K562 (cell line): Measurements from ENCODE around the gene ZDHHC14. TPM values are rescaled to one million over a fixed set of nuclear protein-coding genes. Genes with fewer than 3 reads are reported as not detected.

Experiments used
- ATAC-seq: fragments of 200-7000 bp; cut with Tn5 transposase; 3 replicates; pipeline ENCODE4 v1.9.1; 2020; ENCODE audit warnings: moderate library complexity
- BruUV-seq: library from RNA; stranded (reverse); fragments of 400-500 nt; replicated peaks from 2 replicates; lab custom pipeline; 2021; lab: Mats Ljungman, UMichigan
- CTCF ChIA-PET: fragments of 300-600 bp; formaldehyde crosslinking; extraction: SDS; loops from one replicate; lab custom pipeline; 2021; ENCODE audit warnings: low intra/inter-chr PET ratio; lab: Yijun Ruan, JAX
- POLR2A ChIA-PET: fragments of 300-600, 350-650 bp; sonication (Branson Sonifier 250); formaldehyde crosslinking; extraction: SDS; loops from one replicate; lab custom pipeline; 2021; ENCODE audit warnings: antibody characterized with exemption, inconsistent platforms; lab: Yijun Ruan, JAX
- DNase-seq, 4 experiments: peaks; one replicate each; pipeline versions ENCODE4 v3.0.0 to v3.0.0-alpha.2; 2011 to 2018; ENCODE audit warnings: low spot score in 3 of 4, mixed read lengths in 3 of 4; ENCODE audit errors: extremely low read depth in 1 of 4
- FAIRE-seq: peaks from 2 replicates; lab custom pipeline; 2011; peaks lifted over from hg19 to GRCh38; lab: Jason Lieb, UNC
- H2AFZ ChIP-seq: 2 replicates; pipeline ENCODE4 v1.6.0; 2011; ENCODE audit warnings: low read depth, low read length, control low read depth, inconsistent platforms
- H3K27ac ChIP-seq: fragments of 200-600 bp; 3 replicates; pipeline ENCODE4 v1.8.0; 2011; ENCODE audit warnings: low read depth, mild to moderate bottlenecking, control low read depth, inconsistent platforms, low read length, moderate library complexity, mixed read lengths; ENCODE audit errors: extremely low read depth
- H3K27me3 ChIP-seq, 2 experiments: fragments of 300-600 bp in 1 of 2; 2 replicates in 1 of 2; 3 replicates in 1 of 2; pipeline versions ENCODE4 v1.6.0 to v1.8.0; 2011; ENCODE audit warnings: inconsistent platforms in 2 of 2, low read length in 2 of 2, mild to moderate bottlenecking in 1 of 2, mixed read lengths in 1 of 2, moderate library complexity in 1 of 2; ENCODE audit not compliant: control insufficient read depth in 2 of 2, insufficient read depth in 2 of 2
- H3K36me3 ChIP-seq: fragments of 300-600 bp; 3 replicates; pipeline ENCODE4 v1.8.0; 2011; ENCODE audit warnings: mild to moderate bottlenecking, low read length, inconsistent platforms; ENCODE audit not compliant: control insufficient read depth, insufficient read depth
- H3K4me1 ChIP-seq, 2 experiments: fragments of 200-600 bp in 1 of 2; replicated peaks in 1 of 2; 2 replicates in 1 of 2; 3 replicates in 1 of 2; pipeline versions ENCODE4 v1.5.1 to v1.8.0; 2011; ENCODE audit warnings: inconsistent platforms in 2 of 2, low read length in 2 of 2, mild to moderate bottlenecking in 1 of 2, mixed read lengths in 1 of 2, moderate library complexity in 1 of 2; ENCODE audit not compliant: control insufficient read depth in 2 of 2, insufficient read depth in 2 of 2
- H3K4me2 ChIP-seq: 2 replicates; pipeline ENCODE4 v1.6.1; 2011; ENCODE audit warnings: low read length, control low read depth, inconsistent platforms, mixed read lengths; ENCODE audit not compliant: insufficient read depth
- H3K4me3 ChIP-seq: fragments of 200-600 bp; sonication (generic), shearing (Covaris generic); 2 replicates; pipeline ENCODE4 v1.5.1; 2016; ENCODE audit warnings: control low read depth, inconsistent platforms
- H3K79me2 ChIP-seq: fragments of 200-600 bp; 3 replicates; pipeline ENCODE4 v1.8.0; 2011; ENCODE audit warnings: low read length, inconsistent platforms; ENCODE audit not compliant: control insufficient read depth, insufficient read depth
- H3K9ac ChIP-seq, 2 experiments: 2 replicates each; pipeline versions ENCODE4 v1.6.0 to v1.6.1; 2011; ENCODE audit warnings: low read depth in 2 of 2, low read length in 2 of 2, control low read depth in 1 of 2, inconsistent platforms in 1 of 2, mild to moderate bottlenecking in 1 of 2, mixed read lengths in 1 of 2; ENCODE audit not compliant: insufficient read depth in 1 of 2
- H3K9me1 ChIP-seq: one replicate; pipeline ENCODE4 v1.6.0; 2011; ENCODE audit warnings: inconsistent platforms, mild to moderate bottlenecking, low read length, moderate library complexity; ENCODE audit not compliant: control insufficient read depth, insufficient read depth
- H3K9me3 ChIP-seq: replicated peaks from 2 replicates; pipeline ENCODE4 v1.5.1; 2011; ENCODE audit warnings: low read depth, low read length, inconsistent platforms; ENCODE audit not compliant: control insufficient read depth, insufficient read depth
- H4K20me1 ChIP-seq: replicated peaks from 2 replicates; pipeline ENCODE4 v1.6.1; 2011; ENCODE audit warnings: low read length, inconsistent platforms, mixed read lengths; ENCODE audit not compliant: control insufficient read depth, insufficient read depth
- CBX5 ChIP-seq: IDR thresholded peaks from 2 replicates; pipeline ENCODE4 v1.6.1; 2014; ENCODE audit warnings: low read depth, borderline replicate concordance
- DMBX1 ChIP-seq: fragments of 250-450 bp; sonication (Bioruptor Pico); IDR thresholded peaks from 2 replicates; pipeline ENCODE4 v1.8.0; 2022; ENCODE audit warnings: inconsistent platforms, mild to moderate bottlenecking, moderate library complexity, borderline replicate concordance
- GTF2B ChIP-seq: IDR thresholded peaks from 2 replicates; pipeline ENCODE4 v1.6.1; 2011; ENCODE audit not compliant: insufficient read length; ENCODE audit errors: extremely low read depth
- KDM2B ChIP-seq: fragments of 250-450 bp; sonication (Bioruptor Pico); IDR thresholded peaks from 2 replicates; pipeline ENCODE4 v1.8.0; 2021; ENCODE audit warnings: mild to moderate bottlenecking, moderate library complexity
- MTA3 ChIP-seq: fragments of 450-650 bp; formaldehyde crosslinking; IDR thresholded peaks from 2 replicates; pipeline ENCODE4 v1.6.1; 2017; ENCODE audit warnings: mild to moderate bottlenecking, borderline replicate concordance
- MYNN ChIP-seq, 2 experiments: sonication (generic); formaldehyde crosslinking in 1 of 2; IDR thresholded peaks; 2 replicates each; pipeline versions ENCODE4 v1.5.0 to v1.6.1; 2016 to 2020; ENCODE audit warnings: antibody characterized with exemption in 1 of 2, missing genetic modification reagents in 1 of 2
- NEUROD1 ChIP-seq: fragments of 150-350 bp; IDR thresholded peaks from 2 replicates; pipeline ENCODE4 v1.6.1; 2014; ENCODE audit warnings: borderline replicate concordance, low read length, low read depth; ENCODE audit not compliant: partially characterized antibody
- NFIX ChIP-seq: fragments of 250-450 bp; sonication (Bioruptor Pico); IDR thresholded peaks from 2 replicates; pipeline ENCODE4 v1.4.0; 2020; ENCODE audit warnings: low read depth, mild to moderate bottlenecking, moderate library complexity
- NFXL1 ChIP-seq: fragments of 450-650 bp; formaldehyde crosslinking; IDR thresholded peaks from 2 replicates; pipeline ENCODE4 v1.4.0; 2021; ENCODE audit warnings: mild to moderate bottlenecking
- PCBP1 ChIP-seq: fragments of 200-400 bp; formaldehyde crosslinking; IDR thresholded peaks from 2 replicates; pipeline ENCODE4 v1.6.1; 2018; ENCODE audit warnings: mild to moderate bottlenecking, low read depth, low read length; ENCODE audit not compliant: poor library complexity, severe bottlenecking
- PRPF4 ChIP-seq: fragments of 200-400 bp; formaldehyde crosslinking; IDR thresholded peaks from one replicate; pipeline ENCODE4 v1.6.1; 2017; ENCODE audit warnings: low read length, low read depth, mild to moderate bottlenecking; ENCODE audit not compliant: insufficient read depth, poor library complexity, severe bottlenecking
- SPI1 ChIP-seq: IDR thresholded peaks from 2 replicates; pipeline ENCODE4 v1.6.1; 2011; ENCODE audit warnings: low read depth, low read length, control low read depth, borderline replicate concordance
- SRSF9 ChIP-seq: fragments of 200-400 bp; formaldehyde crosslinking; IDR thresholded peaks from 2 replicates; pipeline ENCODE4 v1.6.1; 2017; ENCODE audit warnings: low read depth, low read length, borderline replicate concordance
- TCF7L2 ChIP-seq: fragments of 150-350 bp; IDR thresholded peaks from 2 replicates; pipeline ENCODE4 v1.6.1; 2016; ENCODE audit warnings: low read depth, mild to moderate bottlenecking, low read length, moderate library complexity
- TRIM24 ChIP-seq, 2 experiments: fragments of 450-650 bp; IDR thresholded peaks; 2 replicates each; pipeline ENCODE4 v1.6.1; 2016
- ZBTB33 ChIP-seq: sonication (generic); formaldehyde crosslinking; IDR thresholded peaks from 2 replicates; pipeline ENCODE4 v1.8.1; 2023; ENCODE audit warnings: mild to moderate bottlenecking, missing genetic modification reagents
- ZNF12 ChIP-seq: sonication (generic); formaldehyde crosslinking; IDR thresholded peaks from 2 replicates; pipeline ENCODE4 v1.4.0; 2020; ENCODE audit warnings: mild to moderate bottlenecking, missing genetic modification reagents
- ZNF316 ChIP-seq: fragments of 450-650 bp; IDR thresholded peaks from 2 replicates; pipeline ENCODE4 v1.6.1; 2016
- ZNF436 ChIP-seq: fragments of 250-450, 450-650 bp; sonication (Bioruptor Pico); formaldehyde crosslinking; IDR thresholded peaks from 2 replicates; pipeline ENCODE4 v1.7.0; 2020; ENCODE audit warnings: mild to moderate bottlenecking
- ZNF586 ChIP-seq: fragments of 450-650 bp; formaldehyde crosslinking; conservative IDR thresholded peaks from 2 replicates; pipeline ENCODE4 v1.4.0; 2020; ENCODE audit warnings: mild to moderate bottlenecking, moderate library complexity
- ZNF785 ChIP-seq: fragments of 250-450 bp; sonication (Bioruptor Pico); IDR thresholded peaks from 2 replicates; pipeline ENCODE4 v1.4.0; 2020; ENCODE audit warnings: mild to moderate bottlenecking
- WGBS: fragments of 100-300 bp; shearing (Covaris generic); methylation state at CpG from one replicate; pipeline ENCODE4 v1.1.6; 2016; ENCODE audit warnings: low coverage, mixed read lengths; ENCODE audit not compliant: insufficient coverage; ENCODE audit errors: missing lambda C conversion rate; 5-methylcytosine and 5-hydroxymethylcytosine counted together
- in situ Hi-C: fragments of 300-500 bp; cut with MboI; formaldehyde crosslinking; loops from 4 replicates; pipeline ENCODE4 v1.15.0; 2018; ENCODE audit warnings: inconsistent platforms, mixed read lengths
- intact Hi-C: fragments of 100-400 bp; cut with micrococcal nuclease; formaldehyde crosslinking; loops from 2 replicates; pipeline ENCODE4 v1.14.2; 2022
- polyA plus RNA-seq, 8 experiments: library from polyadenylated mRNA; depleted of rRNA in 4 of 8; stranded (reverse) in 5 of 8; unstranded in 3 of 8; fragments of >200 nt; fragmentation: Nextera tagmentation in 2 of 8; fragmentation: Illumina TruSeq in 1 of 8; extraction: Ambion mirVana in 2 of 8; extraction: Trizol in 1 of 8; gene quantifications; 2 replicates each; pipeline versions ENCODE4 v1.2.1 to v1.2.3, GENCODE V29; 2011 to 2014; ENCODE audit warnings: inconsistent platforms in 1 of 8, missing spikeins in 1 of 8
- total RNA-seq, 7 experiments: library from RNA; depleted of rRNA in 6 of 7; stranded (reverse); fragments of >200 nt in 6 of 7; fragmentation: Illumina TruSeq in 2 of 7; extraction: Trizol in 2 of 7; gene quantifications; 2 replicates each; pipeline versions ENCODE4 v1.2.1 to v1.2.3, GENCODE V29; 2011 to 2021; ENCODE audit warnings: low replicate concordance in 1 of 7

ZDHHC14 gene
- total and polyA plus RNA-seq, 9 of the 15 experiments (the other 6 are each of a cell fraction or from before 2014, with no cell fraction given), result 0.92 to 23.1 (median 13.8) TPM

GRCh38 chr6:157494132-157494710 lies 113.2 kb downstream of the ZDHHC14 start (continued):
- TF ChIP-seq NFIX (CRISPR knock-in tag) (no peak), ZNF785 (CRISPR knock-in tag) (no peak), SPI1 (no peak), PRPF4 (no peak), TCF7L2 (no peak), ZNF316 (no peak)

DNA sequence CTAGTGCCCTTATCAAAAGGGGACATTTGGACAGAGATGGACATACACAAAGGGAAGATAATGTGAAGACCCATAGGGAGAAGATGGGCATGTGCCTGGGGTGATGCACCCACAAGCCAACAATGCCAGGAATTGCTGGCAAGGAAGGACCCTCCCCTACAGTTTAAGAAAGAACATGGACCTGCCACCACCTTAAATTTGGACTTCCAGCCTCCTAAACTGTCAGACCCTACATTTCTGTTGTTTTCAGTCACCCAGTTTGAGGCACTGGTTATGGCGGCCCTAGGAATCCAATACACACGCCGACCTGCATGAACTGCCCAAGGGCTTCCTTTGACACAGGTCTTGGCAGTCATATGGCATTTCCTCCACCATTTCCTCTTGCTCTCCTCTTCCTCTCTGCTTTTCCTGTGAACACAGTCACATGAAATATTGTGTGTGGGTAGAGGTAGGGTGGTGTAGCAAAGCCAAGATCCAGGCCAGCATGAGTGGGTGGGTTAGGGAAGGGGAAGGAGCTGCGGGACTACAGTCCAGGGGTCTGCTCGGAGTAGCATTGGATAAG lies 115.6 kb downstream of the ZDHHC14 start:
- Histone ChIP-seq H3K27ac (no peak overlapping the region), H3K79me2 (no peaks in the 10 kb centered on the region), H3K4me1 (peaks cover 0 to 12% of the 10 kb centered on the region in 2 experiments; a peak in 3 of 5 replicates), H3K9me3 (0 out of 2 replicates have a peak, but pooled peaks cover 7% of the 10 kb centered on the region), H3K9ac (no peak overlapping the region), H3K4me3 (no peak overlapping the region), H2AFZ (no peak overlapping the region), H3K9me1 (no peaks in the 10 kb centered on the region), H3K36me3 (no peaks in the 10 kb centered on the region), H3K4me2 (no peak overlapping the region), H3K27me3 (no peaks in the 10 kb centered on the region), H4K20me1 (no peaks in the 10 kb centered on the region)
- in situ Hi-C loops (no loop called here), intact Hi-C loops (no loop called here)
- no TSS peak for BruUV-seq
- FAIRE-seq (no peak), ATAC-seq (no peak), DNase-seq (no peak)
- WGBS, result 96% methylated on average over 5 of the region's 5 CpGs
- ChIA-PET POLR2A (no interaction called here), CTCF (no interaction called here)
- no peak for TF ChIP-seq TRIM24 (IDR thresholded peaks at IDR 0.05)
- TF ChIP-seq PCBP1, result no peak
- TF ChIP-seq MTA3, result no peak
- TF ChIP-seq CBX5, result no peak
- TF ChIP-seq ZNF12 (CRISPR knock-in tag), result no peak
- no peak for TF ChIP-seq ZBTB33 (CRISPR knock-in tag)
- no peak for TF ChIP-seq KDM2B
- TF ChIP-seq MYNN (IDR thresholded peaks at IDR 0.05), result no peak
- no peak for TF ChIP-seq MYNN (CRISPR knock-in tag; IDR thresholded peaks at IDR 0.05)
- no peak for TF ChIP-seq ZNF436 (CRISPR knock-in tag)
- TF ChIP-seq NFXL1 (CRISPR knock-in tag), result no peak
- TF ChIP-seq SRSF9, result no peak
- no peak for TF ChIP-seq ZNF586
- no peak for TF ChIP-seq NEUROD1
- no peak for TF ChIP-seq GTF2B
- no peak for TF ChIP-seq DMBX1
